Activated T-cell treated with anti-CD3 and anti-CD28 coated beads, Interleukin-2, amount 50 U/mL, for 1 hour (primary cell): Measurements from ENCODE around the gene ZMIZ2.
"Not testable (repeated sequence)": the region's sequence is repeated elsewhere in the genome, so short reads cannot be mapped to it uniquely, and the experiment has no call there.

Source experiments
- DNase-seq: peaks from one replicate; pipeline ENCODE4 v3.0.0-alpha.2; 2020

Gene ZMIZ2

GRCh38 chr7:44803828-44804519 lies 55.3 kb downstream of the ZMIZ2 start:
- DNase-seq: not testable (repeated sequence)

- no peak for DNase-seq
These were observed 57.3 kb downstream of the ZMIZ2 start for GRCh38 chr7:44805950-44806349.

GRCh38 chr7:44808914-44809393 lies 60.3 kb downstream of the ZMIZ2 start:
- no peak for DNase-seq

- no peak for DNase-seq
These were observed 62.4 kb downstream of the ZMIZ2 start for GRCh38 chr7:44811093-44811492.

GRCh38 chr7:44811571-44811970 lies 62.9 kb downstream of the ZMIZ2 start:
- DNase-seq: no peak

GRCh38 chr7:44814919-44815318 lies 66.3 kb downstream of the ZMIZ2 start:
- peak; percentile 5 for DNase-seq

DNA sequence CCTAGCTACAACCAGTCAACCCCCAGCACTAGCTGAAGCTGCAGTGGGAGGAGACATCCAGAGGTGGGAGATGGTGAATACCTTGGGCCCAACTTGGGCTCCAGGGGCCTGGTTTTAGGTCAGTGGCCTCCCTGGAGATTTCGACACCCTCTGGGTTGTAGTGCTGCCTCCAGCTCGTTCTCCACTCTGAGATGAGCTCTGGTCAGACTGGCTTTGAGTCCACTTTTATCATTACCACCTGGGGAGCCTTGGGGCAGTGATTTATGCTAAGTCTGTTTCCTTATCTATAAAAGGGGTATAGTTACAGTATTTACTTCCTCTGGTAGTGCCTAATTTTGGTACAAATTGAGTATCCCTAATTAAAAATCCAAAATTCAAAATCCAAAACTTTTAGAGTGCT lies 70.6 kb downstream of the ZMIZ2 start:
- DNase-seq: no peak
